Epidermal melanocyte (primary cell): Measurements from ENCODE around the gene LYZL6.

Experiments
- DNase-seq: peaks from one replicate; pipeline ENCODE4 v3.0.0; 2011; ENCODE audit warnings: low spot score; ENCODE audit not compliant: insufficient read length

LYZL6 gene, protein sequence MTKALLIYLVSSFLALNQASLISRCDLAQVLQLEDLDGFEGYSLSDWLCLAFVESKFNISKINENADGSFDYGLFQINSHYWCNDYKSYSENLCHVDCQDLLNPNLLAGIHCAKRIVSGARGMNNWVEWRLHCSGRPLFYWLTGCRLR

DNA sequence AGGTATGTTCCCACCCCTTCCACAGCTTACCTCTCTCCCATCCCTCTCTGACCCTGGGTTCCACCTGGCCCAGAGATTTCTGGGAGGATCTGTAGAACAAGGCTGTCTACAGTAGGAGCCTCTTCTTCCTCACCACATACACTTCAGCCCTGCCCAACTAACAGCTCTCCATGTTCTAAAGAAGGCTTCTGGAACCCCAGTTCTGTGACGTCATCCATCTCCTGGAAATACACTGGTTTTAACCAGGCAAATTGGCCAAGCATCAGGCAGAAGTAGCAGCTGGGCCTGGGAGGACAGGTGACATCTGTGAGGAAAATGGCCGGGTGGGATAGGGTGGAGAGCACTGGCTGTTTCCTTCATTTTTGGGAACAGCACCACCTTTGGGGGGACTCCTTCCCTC is at the start of gene LYZL6:
Gene LYZL6, minus strand, starts transcription at position 177 of the 400 bp plus-strand sequence. CDS start 4,357 bp downstream, outside the sequence.
- no peak for DNase-seq

DNA sequence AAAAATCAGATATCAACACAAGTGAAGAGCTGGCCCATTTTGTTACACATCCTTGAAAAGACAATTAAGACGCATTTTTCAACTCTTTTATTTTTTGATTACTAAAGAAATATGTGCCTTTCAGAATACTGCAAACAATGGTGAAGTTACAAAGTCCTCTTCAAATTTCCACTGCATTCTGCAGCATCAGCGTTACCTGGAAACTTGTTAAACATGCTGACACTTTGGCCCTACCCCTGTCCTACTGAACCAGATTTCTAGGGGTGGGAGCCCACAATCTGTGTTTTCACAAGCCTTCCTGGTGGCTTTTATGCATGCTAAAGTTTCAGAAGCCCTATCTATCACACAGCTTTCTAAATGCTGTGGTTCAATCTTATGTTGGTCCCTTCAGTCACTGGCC is 47.6 kb upstream of the LYZL6 start:
- no peak for DNase-seq

DNA sequence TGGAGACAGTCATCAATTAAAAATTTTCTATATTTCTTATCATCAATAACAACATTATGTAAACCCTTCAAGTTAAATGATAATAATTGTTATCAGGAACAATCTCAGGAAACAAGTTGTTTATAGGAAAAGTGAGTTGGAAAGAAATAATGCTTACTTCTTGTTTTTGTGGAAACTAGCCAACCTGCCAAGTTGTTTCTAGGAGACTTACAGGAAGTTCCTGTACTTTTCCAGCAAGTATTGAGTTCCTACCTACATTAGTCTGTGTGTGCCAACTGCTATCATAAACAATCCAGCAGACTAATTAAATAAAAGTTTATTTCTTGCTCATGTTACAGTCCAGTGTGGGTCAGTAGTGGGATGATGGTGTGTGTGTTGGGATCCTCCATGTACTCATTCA is 44.7 kb upstream of the LYZL6 start:
- no peak for DNase-seq

DNA sequence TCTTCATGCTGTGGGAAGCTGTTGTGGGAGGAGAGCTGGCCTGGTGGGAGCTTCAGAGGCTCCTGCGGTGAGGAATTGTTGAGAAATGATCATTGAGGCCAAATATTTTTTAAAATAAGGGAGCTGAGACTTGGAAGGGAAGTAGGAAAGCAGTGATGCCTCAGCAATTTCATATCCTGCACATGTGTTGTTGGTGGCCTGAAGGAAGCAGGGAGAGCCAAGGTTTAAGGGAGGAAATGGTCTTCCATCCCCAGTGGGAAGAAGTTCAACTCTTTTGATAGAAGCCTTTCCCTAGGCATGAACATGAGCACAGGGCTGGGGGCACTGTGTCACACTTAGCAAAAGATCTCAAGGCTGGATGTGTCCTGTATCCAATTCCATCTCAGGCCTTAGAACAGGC is 43.1 kb upstream of the LYZL6 start, which contains the start of gene CCL14:
Gene CCL14, minus strand, starts transcription at position 87 of the 400 bp plus-strand sequence. Its CDS starts 80 bp downstream, at position 7.
- DNase-seq, result no peak

DNA sequence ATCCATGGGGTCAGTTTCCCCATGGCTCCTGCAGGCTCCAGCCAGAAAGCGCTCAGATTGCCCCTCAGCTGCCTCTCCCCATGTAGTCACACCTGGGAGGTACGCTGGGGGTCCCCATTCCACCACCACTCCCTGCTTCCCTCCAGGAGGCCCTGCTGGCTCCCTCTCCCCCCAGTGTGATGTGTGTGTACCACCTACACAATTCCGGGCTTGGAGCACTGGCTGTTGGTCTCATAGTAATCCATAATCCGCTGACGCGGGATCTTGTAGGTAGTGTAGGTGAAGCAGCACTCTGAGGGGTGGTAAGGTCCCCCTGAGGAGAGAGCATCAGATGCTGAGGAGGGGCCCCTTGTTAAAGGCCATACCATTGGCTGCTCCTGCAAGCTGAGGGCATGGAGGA is 40.6 kb upstream of the LYZL6 start:
- DNase-seq, result no peak

DNA sequence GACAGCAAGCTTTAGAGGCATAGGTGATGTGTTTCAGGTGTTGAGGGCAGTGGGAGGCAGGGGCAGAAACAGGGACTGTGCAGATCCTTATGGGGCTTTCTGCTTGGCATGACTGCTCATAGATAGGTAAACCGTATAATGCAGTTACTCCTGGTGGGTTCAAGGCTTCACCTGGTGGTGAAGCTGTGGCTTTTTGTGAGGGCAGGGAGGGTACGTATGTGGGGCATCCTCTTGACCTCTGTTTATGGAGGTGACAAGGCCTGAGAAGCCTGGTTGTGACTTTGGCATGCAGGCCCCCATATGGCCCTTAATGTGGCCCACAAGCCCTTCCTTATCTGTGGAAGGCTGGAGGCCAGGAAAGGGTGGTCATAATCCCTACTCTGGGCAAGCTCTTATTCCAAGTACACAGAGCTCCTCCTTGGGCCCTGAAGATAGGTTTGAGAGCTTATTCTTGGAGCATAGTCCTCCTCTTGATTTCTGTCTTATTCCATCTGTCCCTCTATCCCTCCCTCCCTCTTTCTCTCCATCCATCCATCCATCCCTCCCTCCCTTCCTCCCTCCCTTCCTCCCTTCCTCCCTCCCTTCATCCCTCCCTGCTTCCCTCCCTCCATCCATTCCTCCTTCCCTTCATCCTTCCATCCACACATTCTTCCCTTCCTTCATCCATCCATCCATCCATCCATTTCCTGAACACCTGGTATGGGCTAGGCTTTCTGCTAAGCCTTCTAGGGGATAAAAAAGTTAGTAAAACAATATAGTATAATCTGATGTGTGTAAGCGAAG is 39.1 kb upstream of the LYZL6 start:
- DNase-seq, result no peak

DNA sequence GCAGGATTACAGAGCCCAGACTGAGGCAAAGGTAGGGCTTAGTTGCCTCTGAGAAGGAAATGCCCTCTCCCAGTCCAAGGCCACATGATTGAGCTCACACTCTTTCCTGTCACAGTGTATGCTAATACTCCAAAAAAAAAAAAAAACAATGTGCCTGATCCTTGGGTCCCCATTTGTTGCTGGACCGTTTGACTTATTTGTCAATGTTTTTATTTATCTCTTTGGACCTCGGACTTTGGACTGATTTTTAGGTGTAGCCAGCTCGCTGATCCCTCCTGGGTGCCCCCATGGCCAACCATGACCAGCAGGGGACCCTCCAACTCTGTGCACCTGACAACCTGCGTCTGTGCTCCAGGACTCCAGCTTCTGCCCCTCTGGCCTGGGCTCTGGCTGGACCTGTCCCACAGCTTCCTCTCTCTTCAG is 38.4 kb upstream of the LYZL6 start:
- no peak for DNase-seq

DNA sequence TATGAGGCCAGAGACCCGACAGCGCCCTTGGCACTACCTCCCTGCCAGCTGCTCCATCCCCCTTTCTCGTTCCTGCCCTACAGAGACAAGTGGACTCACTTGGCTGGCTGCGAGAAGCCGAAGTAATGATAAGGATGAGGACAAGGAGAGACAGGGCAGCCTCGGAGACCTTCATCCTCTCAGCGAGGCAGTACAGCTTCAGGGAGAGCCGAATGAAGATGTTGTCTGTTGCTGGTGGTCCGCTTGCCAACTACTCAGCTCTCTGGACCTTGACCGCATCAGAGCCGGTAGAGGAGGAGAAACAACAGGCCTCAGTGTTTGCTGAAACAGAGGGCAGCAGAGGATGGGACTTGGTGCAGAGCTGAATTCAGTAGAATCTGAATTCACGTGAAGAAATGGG is 37.7 kb upstream of the LYZL6 start, which contains the start of gene CCL16:
Gene CCL16, minus strand, starts transcription at position 252 of the 400 bp plus-strand sequence. Its CDS starts 77 bp downstream, at position 175.
- DNase-seq, result no peak

DNA sequence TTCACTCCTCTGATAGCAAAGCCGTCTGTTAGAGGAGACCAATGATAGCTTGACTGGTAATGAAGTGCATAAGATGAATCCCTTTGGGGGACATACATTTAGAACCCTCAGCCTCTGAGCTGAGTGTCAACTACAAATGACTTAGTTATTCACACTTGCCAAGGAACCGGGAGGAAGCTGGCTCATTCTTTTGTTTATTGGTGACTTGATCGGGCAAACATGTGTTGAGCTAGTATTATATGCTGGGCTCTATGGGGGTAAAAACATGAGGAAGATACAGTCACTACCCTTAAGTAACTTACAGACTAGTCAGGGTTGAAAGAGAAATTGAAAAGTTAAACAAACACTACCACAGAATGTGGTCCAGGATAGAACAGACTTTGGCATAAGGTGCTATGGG is 34.8 kb upstream of the LYZL6 start:
- DNase-seq, result no peak

DNA sequence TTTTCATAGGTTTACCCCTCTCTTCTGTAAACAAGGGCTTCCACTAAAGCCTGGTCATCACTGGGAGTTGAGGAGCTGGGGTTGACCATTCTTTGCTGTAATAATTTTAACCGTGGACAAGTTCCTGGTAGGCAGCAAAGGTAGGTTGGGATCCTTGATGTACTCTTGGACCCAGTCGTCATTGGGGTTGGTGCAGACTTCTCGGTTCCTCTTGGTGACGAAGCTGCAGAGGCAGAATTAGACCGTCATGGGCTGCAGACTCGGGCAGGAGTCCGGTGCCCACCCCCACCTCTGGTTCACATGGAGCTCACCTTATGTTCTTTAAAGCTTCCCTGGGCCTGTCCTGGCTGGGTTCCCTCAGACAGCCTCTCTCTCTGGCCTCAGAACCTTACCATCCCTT is 34.0 kb upstream of the LYZL6 start:
- DNase-seq, result no peak

DNA sequence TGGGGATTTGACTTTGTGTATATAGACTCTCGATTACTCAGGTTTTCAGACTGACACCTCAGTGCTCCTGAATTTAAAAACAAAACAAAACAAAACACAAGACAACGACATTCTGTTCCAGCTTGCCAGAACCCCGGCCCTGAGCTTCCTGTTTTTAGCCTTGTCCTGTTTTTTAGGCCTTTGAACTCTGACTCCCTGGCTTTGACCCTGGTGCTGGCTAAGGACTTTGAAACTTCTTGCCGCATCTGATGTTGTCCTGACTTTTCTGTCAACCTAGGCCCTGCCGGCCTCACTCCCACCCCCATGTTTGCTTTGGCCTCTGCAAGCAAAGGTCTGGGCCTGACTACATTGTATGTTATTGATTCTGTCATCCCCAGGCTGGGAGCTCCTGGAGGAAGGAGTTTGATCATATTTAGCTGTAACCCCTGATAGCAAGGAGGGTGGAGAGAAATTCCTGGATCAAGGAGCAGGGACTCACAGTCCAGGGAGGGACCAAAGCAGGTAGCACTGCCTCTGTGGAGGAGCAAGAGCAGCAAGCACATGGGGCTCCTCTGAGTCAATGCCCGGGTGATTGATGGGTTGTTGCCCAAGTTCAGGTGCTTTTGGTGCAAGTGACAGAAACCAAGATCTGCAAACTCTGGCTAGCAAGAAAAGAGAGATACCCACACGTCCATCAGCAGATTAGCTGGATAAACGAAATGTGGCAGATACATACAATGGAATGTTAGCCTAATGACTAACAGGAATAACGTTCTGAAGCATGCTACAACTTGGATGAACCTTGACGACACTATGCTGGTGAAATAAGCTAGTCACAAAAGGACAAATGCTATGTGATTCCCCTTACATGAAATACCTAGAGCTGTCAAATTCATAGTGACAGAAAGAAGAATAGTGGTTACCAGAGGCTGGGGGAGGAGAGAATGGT is 30.1 kb upstream of the LYZL6 start:
- DNase-seq, result no peak

DNA sequence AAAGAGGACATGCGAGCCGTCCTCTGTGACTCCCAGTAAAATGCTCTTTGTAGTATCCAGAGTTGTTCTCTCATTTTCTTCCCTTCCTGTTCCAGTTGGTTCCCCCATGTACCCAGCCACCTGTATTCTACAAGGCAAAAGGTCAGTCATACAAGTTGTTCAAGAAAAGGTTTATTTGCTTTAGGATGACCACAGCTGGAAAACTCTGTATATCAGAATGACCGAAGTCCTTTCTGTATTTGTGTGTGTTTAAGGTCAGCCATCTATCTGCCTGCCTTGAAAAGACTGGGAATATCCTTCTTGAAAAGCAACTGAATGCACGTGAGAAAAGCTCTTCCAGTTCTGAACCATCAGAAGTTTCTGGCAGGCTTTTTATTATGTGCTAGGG is 29.4 kb upstream of the LYZL6 start:
- no peak for DNase-seq

DNA sequence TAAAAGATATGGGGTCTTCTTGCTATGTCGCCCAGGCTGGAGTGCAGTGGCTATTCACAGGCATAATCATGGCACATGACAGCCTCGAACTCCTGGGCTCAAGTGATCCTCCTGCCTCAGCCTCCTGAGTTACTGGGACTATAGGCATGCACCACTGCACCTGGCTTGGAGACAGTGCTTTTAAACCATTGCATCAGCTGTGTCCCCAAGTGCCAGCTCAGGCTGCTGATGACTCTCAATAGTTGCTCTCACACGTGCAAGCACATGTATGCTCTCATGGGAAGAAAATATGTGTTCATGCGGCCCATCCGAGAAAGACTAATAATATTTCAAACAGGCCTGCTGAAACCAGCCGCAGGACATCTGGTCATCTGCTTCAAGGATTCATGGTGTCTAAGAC is 29.0 kb upstream of the LYZL6 start:
- no peak for DNase-seq

DNA sequence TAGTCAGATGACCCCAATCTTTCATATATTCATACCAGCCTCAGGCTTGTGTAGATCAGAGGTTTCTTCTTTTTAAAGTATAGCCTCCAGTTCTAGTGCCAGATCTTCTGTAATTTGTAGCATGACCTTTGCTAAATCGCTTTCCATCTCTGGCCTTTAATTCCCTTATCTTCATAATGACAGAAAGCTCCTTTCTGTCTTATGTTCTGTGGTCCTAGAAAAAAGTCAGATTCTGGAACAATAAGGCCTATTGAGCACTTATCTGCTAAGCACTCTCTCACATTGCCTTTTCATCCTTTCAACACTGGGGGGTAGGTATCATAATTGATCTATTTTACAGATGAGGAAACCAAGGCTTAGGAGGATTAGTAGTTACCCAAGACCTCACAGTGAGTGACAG is 28.6 kb upstream of the LYZL6 start:
- DNase-seq, result no peak

DNA sequence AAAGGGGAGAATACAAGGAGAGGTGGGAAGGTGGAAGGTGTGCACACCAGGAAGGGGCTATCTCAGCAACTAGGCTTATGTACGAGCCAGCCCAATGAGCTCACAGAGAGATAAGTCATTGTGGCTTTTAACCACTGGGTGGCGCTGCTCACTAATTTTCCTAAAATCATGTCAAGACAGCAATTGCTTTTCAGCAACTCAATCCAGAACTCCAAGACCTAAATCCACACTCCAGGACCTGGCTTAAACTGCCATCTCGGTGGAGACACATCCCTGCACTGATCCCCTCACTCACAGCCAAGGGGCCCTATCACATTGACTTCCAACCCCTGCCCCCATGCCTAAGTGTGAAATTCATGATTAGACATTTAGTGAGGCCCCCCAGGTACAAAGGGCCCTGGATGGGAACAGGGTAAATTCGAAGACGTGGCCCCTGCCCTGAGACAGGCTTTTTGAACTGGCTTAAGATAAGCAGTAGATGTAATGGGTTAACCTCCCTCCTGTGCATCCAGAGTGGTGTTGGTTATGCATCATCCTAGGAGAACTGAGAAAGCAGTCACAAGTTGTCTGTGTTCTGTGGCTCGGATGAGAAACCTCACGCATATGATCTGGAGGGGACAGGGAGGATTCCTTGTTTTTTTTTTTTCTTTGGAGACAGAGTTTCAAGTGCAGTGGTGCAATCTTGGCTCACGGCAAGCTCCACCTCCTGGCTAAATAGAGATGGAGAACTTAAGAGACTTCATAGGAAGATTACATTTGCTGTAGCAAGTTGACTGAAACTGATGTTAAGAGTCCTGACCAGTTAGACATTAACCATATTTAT is 26.3 kb upstream of the LYZL6 start:
- peak; percentile 71 for DNase-seq

DNA sequence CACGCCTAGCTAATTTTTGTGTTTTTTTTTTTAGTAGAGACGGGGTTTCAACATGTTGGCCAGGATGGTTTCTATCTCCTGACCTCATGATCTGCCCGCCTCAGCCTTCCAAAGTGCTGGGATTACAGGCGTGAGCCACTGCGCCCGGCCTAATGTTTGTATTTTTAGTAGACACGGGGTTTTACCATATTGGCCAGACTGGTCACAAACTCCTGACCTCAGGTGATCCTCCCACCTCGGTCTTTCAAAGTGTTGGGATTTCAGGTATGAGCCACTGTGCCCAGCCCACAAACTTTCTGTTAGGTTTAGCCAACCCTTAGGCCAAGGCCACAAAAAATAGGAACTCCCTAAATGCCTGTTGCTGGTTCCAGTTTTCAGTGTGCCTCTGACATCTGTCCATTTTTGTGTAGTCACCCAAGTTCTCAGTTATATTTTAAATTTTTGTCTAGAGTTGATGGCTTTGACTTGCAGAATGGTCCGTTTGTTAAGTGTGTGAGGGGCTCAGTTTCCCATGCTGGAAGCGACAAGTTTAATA is 25.1 kb upstream of the LYZL6 start:
- no peak for DNase-seq

DNA sequence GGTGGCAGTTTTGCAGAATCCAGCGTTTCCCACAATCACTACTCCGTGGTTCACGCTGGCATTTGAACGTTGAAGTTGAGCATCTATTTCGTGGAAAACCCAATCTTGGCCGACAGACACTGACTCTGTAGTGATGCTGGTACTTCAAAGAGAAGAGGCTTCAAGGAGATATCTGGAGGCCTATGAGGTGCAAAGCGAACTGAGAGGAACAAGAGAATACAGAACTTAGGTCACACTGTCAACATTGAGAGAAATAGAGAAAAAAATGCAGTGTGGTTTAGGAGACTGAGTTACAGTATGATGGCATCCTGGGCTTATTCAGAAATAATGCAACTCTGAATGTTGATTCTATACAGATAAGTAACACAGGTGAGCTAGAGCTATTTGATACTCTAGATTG is 21.8 kb upstream of the LYZL6 start:
- DNase-seq, result no peak

DNA sequence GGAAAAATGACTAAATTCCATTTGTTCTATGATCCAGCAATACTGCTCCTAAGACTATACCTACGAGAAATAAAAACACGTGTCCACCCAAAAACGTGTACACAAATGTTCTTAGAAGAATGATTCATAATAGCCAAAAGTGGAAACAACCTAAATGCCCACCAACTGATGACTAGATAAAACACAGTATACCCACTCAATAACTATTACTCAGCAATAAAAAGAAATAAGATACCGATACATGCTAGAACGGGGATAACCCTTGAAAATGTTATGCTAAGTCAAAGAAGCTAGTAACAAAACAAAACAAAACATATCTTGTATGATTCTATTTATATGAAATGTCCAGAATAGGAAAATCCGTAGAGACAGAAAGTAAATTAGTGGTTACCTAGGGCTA is 20.1 kb upstream of the LYZL6 start:
- DNase-seq, result no peak

DNA sequence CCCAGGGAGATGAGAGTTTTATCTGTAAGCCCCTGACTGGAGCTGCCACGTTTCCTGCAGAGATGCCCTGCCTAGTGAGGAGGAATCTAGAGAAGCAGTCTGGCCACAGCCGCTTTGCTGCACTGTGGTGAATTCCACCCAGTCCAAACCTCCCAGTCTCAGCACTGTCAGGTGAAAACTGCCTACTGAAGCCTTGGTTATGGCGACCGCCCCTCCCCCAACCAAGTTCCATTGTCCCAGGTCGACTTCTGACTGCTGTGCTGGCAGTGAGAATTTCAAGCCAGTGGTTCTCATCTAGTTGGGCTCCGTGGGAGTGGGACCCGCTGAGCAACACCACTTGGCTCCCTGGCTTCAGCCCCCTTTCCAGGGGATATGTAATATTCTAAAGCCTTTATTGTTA is 10.2 kb upstream of the LYZL6 start:
- DNase-seq, result no peak

DNA sequence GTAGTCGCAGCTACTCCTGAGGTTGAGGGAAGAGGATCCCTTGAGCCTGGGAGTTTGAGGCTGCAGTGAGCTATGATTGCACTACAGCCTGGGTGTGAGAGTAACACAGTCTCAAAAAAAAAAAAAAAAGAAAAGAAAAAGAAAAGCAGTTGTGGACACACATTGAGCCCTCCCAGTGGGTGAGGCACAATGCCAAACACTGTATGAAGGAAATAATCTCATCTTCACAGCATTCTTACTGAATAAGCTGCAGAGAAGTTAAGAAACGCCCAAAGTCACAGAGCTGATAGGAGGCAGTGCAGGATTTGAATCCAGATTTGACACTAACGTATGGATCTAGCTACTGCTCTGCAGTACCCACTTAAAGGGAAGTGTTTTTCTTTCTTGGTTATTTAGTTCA is 5.9 kb upstream of the LYZL6 start:
- DNase-seq, result no peak

DNA sequence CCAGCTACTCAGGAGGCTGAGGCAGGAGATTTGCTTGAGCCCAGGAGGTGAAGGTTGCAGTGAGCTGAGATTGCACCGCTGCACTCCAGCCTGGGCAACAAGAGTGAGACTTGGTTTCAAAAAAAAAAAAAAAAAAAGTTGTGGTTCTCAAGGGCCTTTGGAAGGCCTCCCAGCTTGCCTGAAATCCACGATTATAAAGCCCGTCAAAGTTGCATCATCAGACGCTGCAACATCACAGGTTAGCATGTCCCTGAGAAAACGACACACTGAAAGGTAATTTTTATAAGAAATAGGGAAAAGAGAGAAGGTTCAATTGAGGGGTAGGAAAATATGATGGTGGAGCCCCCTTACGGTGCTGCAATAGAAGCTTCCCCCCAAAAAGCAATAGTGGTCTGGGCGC is 4.6 kb upstream of the LYZL6 start:
- DNase-seq, result no peak
